GM12874 (cell line): ENCODE data around the gene TM6SF1.
A peak's percentile ranks its signal among the peaks of the same experiment; 100 is the strongest.

ENCODE experiments used
- TF ChIP-seq, protein P1 (sequence below): IDR thresholded peaks from 2 replicates; pipeline ENCODE4 v1.5.1; 2011; ENCODE audit warnings: low read depth, mild to moderate bottlenecking, control low read depth, low read length, moderate library complexity; ENCODE audit not compliant: insufficient read depth

Gene TM6SF1

DNA sequence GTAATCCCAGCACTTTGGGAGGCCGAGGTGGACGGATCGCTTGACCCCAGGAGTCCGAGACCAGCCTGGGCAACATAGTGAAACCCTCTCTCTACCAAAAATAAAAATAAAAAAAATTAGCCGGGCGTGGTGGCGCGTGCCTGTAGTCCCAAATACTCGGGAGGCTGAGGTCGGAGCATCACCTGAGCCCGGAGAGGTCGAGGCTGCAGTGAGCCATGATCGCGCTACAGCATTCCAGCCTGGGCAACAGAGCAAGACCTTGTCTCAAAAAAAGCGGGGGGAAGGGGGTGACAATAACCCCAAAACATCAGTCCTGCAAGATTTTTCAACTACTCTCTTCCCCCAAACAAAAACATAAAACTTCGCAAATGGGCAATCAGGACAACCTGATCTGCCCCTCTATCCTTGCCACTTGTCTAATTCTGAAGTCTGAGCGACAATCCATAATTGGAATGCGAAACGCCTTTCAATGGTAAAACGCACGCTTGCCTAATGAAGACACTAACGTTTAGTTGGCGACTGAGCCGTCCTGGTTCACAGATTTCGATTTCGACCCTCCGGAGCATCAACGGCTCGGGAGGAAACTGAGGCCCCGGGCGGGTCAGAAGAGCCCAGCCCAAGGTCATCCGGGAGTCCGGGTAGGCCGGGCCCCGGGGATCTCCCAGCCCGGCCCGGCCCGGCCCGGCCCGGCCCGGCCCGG lies 41.3 kb upstream of the TM6SF1 start:
- TF ChIP-seq, protein P1, sequence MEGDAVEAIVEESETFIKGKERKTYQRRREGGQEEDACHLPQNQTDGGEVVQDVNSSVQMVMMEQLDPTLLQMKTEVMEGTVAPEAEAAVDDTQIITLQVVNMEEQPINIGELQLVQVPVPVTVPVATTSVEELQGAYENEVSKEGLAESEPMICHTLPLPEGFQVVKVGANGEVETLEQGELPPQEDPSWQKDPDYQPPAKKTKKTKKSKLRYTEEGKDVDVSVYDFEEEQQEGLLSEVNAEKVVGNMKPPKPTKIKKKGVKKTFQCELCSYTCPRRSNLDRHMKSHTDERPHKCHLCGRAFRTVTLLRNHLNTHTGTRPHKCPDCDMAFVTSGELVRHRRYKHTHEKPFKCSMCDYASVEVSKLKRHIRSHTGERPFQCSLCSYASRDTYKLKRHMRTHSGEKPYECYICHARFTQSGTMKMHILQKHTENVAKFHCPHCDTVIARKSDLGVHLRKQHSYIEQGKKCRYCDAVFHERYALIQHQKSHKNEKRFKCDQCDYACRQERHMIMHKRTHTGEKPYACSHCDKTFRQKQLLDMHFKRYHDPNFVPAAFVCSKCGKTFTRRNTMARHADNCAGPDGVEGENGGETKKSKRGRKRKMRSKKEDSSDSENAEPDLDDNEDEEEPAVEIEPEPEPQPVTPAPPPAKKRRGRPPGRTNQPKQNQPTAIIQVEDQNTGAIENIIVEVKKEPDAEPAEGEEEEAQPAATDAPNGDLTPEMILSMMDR = no peak

DNA sequence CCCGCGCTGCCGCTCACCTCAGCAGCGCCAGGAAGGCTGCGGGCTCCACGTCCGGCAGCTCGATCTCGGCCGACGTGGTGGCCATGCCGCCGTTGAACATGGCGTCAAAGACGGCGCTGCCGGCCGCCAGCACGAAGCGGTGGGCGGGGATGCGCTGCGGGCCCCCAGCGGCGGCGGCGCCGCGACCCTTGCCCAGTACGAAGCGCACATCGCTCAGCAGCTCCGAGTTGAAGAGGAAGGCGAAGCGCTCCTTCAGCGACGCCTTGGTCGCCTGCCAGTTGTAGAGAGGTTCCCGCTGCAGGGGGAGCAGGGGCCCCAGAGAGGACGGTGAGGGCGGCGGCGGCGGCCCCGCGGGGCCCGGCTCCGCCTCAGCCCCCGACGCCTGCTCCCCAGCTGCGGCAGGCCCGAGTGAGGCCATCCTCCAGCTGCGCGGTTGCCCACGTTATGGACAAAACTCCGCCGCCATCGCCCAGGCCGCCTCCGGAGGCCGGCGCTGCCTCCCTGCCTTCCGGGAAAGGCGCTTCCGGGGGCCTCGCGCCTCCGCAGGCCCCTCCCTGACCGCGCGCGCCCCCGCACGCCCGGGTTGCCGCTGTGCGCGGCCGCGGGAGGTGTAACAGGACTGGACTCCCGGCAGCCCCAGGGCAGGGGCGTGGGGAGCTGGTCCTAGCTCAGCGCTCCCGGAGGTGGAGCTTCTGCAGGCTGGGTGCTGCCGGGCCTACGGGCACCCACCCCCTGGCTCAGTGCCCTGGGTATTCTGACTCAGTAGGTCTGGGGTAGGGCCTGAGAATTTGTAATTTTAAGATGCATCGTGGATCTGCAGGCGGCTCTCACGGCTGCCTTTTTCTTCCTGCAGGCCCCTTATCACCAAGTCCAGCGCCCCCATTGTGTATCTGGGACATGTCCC lies 40.5 kb upstream of the TM6SF1 start, which contains the start of gene BTBD1:
BTBD1 (minus strand) TSS at position 519 of the 904 bp plus-strand sequence; CDS start at position 418, 101 bp downstream.
- TF ChIP-seq, protein P1 = 0 out of 2 replicates have a peak, but pooled peaks have one; percentile 11

DNA sequence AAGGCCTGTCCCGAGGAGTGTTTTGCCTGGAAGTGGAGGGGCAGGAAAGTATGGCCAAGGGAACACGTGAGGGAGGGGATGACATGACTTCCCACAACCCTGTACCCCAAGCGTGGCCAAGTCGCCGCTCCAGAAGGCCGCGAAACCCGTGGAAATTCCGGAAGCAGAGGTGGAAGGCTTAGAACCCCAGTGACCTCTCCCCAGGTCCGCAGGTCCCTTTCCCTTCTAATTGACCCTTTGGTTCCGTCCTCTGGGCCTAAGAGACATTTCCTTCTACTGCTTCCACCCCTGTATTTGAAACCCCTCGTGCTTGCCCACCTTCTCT lies 39.8 kb upstream of the TM6SF1 start:
- TF ChIP-seq, protein P1 = no peak

DNA sequence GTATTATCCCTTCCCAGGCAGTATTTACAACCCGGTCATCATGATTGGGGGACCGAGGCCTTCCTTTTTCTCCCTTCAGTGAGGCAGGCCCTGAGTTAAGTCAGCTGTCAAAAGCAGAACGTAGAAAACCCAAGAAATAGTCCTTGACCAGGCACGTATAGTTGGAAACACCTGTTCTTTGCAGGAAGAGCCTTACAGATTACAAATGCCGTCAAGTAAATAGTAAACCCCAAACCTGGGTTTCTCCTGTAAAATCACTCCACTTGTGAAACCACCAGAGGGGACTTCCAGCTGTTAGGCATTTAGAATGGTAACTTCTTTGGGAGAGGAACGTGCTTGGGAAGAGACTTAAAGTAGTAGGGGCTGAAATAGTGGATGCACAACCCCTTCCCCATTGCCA lies 39.4 kb upstream of the TM6SF1 start:
- TF ChIP-seq, protein P1 = no peak

DNA sequence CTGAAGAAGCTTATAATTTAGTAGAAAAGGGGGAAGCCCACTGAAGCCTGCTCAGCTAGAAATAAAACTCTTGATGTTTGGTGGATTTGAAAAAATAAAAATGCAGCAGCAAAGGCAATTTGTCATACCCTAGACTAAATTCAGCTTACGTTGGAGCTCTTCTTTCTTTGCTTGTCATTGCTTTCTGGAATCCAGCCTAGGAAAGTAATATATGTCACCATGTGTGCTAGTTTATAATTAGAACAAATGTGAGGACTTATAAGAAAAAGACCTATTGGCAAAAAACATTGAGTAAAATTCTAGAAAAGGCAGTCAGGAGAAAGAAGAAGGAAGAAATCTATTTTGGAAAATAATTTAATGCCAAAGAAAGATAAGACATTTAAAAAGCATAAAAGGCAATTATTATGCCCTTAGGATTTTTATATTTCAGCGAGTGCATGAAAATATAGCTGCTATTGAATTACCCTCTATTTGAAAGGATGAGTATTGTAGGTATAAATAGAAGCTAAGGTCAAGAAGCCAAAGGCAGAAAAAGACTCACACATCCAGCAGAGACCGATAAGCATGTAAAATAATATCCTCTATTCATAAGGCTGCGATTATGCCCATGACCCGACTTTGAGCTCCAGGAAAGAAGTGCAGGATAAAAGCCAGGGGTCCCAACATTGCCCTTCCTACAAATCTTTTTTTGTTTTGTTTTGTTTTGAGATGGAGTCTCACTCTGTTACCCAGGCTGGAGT lies 29.8 kb upstream of the TM6SF1 start:
- TF ChIP-seq, protein P1 = no peak

DNA sequence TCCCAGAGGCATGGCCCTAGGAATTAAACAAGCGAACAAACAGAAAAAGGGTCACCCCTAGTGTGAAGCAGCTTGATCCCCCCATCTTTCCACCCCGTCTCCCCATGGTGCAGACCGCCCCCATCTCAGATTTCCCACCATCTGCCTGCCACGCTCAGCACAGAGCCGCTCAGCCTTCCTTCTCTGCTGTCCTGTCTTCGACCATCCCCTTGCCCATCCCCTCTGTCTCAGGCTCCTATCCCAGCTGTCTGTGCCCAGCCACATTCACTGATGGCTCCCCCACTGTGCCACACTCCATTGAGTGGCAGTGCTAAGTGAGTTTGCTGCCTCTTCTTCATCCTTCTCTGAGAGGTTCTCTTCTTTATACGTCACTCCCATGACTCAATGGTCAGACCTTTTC lies 28.7 kb upstream of the TM6SF1 start:
- TF ChIP-seq, protein P1 = no peak

DNA sequence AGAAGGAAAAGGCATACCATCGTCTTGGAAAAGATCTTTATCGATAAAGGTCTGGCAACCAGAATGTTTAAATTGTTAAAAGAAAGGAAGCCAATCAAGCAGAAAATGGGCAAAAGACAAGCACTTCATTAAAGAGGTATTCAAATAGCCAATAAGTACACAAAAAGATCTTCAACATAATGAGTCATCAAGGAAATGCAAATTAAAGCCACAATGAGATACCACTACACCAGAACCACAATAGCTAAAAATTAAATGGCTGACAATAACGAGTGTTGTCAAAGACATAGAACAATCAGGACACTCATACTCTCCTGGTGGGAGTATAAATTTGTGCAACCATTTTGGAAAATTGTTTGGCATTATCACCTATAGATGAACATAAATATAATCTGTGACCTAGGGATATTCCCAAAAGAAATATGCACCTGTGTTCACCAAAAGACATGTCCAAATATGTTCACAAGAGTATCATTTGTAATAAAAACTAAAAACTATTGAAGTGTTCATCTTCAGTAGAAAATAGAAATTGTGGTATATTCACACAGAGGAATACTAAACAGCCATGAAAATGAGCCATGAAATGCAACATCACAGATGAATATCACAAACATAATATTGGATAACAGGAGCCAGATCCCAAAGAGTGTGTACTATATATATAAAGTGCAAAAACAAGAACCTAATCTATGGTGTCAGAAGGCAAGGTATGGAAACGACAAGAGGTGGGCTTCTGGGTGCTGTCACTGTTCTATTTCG lies 26.0 kb upstream of the TM6SF1 start:
- TF ChIP-seq, protein P1 = no peak
